Progenitor cell of endocrine pancreas (in vitro differentiated cells): ENCODE results near the gene ASTN1. TPM values are rescaled to one million over a fixed set of nuclear protein-coding genes. Genes with fewer than 3 reads are reported as not detected.

Experiments used
- DNase-seq: peaks from one replicate; pipeline ENCODE4 v3.0.0; 2021; ENCODE audit warnings: low spot score; ENCODE audit not compliant: unreplicated experiment
- H3K27ac Mint-ChIP-seq: 2 replicates; pipeline ENCODE4 v1.8.0; 2021; ENCODE audit warnings: mild to moderate bottlenecking, moderate library complexity, mixed read lengths
- H3K27me3 Mint-ChIP-seq: 2 replicates; pipeline ENCODE4 v1.8.0; 2021; ENCODE audit warnings: mixed read lengths
- H3K36me3 Mint-ChIP-seq: 2 replicates; pipeline ENCODE4 v1.8.0; 2022; ENCODE audit warnings: mixed read lengths; ENCODE audit not compliant: insufficient read depth
- H3K4me1 Mint-ChIP-seq: 2 replicates; pipeline ENCODE4 v1.8.0; 2021; ENCODE audit warnings: low read depth, mixed read lengths
- H3K4me3 Mint-ChIP-seq: 2 replicates; pipeline ENCODE4 v1.8.0; 2021; ENCODE audit warnings: low read depth, mild to moderate bottlenecking, moderate library complexity, mixed read lengths
- H3K9me3 Mint-ChIP-seq: 2 replicates; pipeline ENCODE4 v1.8.0; 2021; ENCODE audit warnings: low read depth, mixed read lengths
- total RNA-seq: library from RNA; stranded (reverse); gene quantifications from 2 replicates; pipeline ENCODE4 v1.2.1, GENCODE V29; 2021
- TF ChIP-seq, protein P1 (sequence below): fragments of 200-600 bp; sonication (generic); IDR thresholded peaks from one replicate; pipeline ENCODE4 v1.5.0; 2021; ENCODE audit warnings: antibody characterized with exemption, mild to moderate bottlenecking; ENCODE audit not compliant: unreplicated experiment

The ASTN1 gene
- total RNA-seq, 1 donor from 2014 or later: 0.72 TPM

DNA sequence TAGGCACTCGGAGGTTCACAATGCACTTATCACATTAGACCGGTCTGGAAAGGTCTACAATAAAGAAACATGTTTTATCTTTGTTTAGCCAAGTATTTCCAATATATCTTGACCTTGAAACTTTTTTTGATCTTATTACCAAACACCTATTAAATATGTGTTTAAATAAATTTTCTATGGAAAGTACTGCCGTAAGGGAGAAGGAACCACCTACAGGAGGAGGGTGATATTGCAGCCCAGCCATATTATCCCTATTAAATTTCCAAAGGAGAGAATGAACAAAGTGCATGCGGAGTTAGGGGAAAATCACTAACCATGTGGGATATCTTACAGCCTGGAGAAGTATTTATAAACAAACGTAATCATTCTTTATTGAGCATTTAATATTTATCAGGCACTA, 20.7 kb upstream of the ASTN1 start:
- Mint-ChIP-seq H3K27ac (no peak overlapping the region), H3K27me3 (peaks cover 53% of the 10 kb centered on the region), H3K9me3 (no peaks in the 10 kb centered on the region), H3K36me3 (no peaks in the 10 kb centered on the region), H3K4me3 (no peak overlapping the region), H3K4me1 (peaks cover 5% of the 10 kb centered on the region)
- no peak for DNase-seq
- TF ChIP-seq, protein P1, sequence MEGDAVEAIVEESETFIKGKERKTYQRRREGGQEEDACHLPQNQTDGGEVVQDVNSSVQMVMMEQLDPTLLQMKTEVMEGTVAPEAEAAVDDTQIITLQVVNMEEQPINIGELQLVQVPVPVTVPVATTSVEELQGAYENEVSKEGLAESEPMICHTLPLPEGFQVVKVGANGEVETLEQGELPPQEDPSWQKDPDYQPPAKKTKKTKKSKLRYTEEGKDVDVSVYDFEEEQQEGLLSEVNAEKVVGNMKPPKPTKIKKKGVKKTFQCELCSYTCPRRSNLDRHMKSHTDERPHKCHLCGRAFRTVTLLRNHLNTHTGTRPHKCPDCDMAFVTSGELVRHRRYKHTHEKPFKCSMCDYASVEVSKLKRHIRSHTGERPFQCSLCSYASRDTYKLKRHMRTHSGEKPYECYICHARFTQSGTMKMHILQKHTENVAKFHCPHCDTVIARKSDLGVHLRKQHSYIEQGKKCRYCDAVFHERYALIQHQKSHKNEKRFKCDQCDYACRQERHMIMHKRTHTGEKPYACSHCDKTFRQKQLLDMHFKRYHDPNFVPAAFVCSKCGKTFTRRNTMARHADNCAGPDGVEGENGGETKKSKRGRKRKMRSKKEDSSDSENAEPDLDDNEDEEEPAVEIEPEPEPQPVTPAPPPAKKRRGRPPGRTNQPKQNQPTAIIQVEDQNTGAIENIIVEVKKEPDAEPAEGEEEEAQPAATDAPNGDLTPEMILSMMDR: peak; percentile 57

DNA sequence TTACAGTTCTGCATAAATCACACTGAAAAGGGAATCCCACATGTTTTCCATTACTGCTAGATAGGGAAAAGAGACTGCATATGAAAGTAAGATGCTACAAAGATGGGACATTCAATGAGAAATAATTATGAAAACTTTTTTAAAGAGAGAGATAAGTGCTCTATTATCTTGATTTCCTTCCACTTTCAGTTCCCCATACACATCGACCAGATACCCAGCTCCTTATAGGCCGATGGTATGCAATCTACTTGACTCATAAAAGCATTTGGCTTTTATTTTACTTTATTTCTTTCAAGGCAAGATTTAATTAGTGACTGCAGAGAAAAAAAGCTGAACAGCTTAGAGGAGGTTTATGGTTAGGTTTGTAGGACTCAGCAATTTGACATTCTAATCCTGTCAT, 19.3 kb upstream of the ASTN1 start:
- Mint-ChIP-seq H3K36me3 (no peaks in the 10 kb centered on the region), H3K4me1 (peaks cover 5% of the 10 kb centered on the region), H3K9me3 (no peaks in the 10 kb centered on the region), H3K27me3 (peaks cover 61% of the 10 kb centered on the region), H3K4me3 (no peak overlapping the region), H3K27ac (no peak overlapping the region)
- TF ChIP-seq, protein P1: no peak
- DNase-seq: no peak

DNA sequence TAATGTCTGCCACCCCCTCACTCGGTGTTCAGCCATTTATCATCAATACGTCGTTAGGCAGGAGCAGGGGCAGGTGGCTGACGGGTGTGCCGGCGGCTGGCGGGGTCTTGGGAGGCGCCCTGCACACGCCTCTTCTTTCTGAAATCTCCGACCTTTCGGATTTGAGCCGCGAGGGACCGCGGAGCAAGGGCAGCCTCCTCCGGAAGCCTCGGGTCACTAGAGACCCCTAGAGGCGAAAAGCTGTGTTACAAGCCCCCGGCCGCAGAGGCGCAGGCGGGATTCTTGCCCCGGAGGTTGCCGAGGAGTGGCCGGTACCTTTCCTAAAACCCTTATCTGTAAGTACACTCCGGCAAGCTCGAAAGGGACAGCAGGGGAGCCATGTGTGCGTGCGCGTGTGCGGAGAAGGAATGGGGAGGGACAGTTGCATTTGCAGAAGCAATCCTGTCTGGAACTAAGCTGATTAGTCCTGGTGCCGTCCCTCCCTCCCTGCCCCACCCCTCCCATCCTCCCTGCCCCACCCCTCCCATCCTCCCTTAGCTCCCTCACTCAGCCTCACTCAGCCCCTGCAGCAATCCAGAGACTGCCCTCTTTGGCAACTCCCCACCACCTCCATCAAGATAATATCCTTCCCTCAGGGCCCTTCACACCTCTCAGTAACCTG, 17.2 kb upstream of the ASTN1 start:
- Mint-ChIP-seq H3K4me3 (peak overlapping the region; percentile 40), H3K27me3 (peaks cover 73% of the 10 kb centered on the region), H3K36me3 (no peaks in the 10 kb centered on the region), H3K4me1 (peaks cover 5% of the 10 kb centered on the region), H3K27ac (no peak overlapping the region), H3K9me3 (no peaks in the 10 kb centered on the region)
- peak; percentile 71 for DNase-seq
- TF ChIP-seq, protein P1: peak; percentile 92

DNA sequence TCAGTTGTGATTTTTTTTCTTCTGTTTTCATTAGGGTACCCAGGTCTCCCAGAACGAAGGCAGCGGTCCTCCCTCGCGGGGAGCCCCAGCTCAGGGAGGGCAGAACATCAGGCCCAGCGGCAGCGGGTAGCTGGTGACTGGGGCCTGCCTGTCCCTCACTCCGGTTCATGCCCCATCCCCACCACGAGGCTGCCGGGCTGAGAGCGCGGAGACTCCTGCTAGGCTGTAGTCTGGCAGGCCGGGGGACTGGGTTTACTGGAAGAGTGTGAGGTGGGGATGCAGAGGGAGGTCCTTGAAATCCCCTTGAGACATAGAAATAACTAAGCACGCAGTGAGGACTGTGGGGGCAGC, 16.7 kb upstream of the ASTN1 start:
- TF ChIP-seq, protein P1: no peak
- no peak overlapping the region for H3K27ac Mint-ChIP-seq
- H3K9me3 Mint-ChIP-seq: no peaks in the 10 kb centered on the region
- peaks cover 77% of the 10 kb centered on the region for H3K27me3 Mint-ChIP-seq
- no peak for DNase-seq
- H3K36me3 Mint-ChIP-seq: no peaks in the 10 kb centered on the region
- H3K4me3 Mint-ChIP-seq: peak overlapping the region; percentile 40
- peaks cover 5% of the 10 kb centered on the region for H3K4me1 Mint-ChIP-seq

DNA sequence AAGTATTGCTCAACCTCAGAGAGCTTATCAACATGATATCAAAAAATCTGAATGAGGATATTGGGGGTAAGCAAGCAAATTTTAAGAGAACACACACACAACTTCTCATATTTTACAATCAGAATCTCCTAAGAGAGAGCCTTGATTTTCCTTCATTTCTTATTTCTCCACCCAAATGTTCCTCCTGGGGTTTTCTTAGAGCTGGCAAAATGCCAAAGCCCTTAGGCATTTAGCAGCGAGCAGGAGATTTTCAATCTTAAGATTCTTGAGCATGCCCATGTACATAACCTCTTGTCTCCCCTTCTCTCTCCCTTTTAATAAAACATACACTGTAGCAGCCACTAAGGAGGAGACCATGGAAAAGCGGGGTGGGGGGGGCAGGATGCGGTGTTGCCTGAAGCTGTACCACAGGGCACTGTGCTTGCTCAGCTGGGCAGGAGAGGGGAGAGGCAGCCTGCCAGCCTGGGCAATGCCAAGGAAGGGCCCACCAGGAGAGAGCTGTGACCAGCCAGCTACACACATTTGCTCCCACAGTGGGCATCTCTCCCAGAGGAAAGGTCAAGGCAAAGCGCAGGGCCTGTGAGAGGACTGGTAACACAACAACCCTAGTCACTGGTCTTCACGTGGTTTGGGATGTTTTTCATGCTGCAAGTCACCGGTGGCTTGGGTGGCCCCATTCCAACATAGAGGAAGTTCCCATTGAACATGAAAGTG, 10.6 kb upstream of the ASTN1 start:
- Mint-ChIP-seq H3K4me3 (no peak overlapping the region), H3K27ac (no peak overlapping the region), H3K36me3 (no peaks in the 10 kb centered on the region), H3K9me3 (no peaks in the 10 kb centered on the region), H3K4me1 (peaks cover 6% of the 10 kb centered on the region), H3K27me3 (peaks cover 35% of the 10 kb centered on the region)
- TF ChIP-seq, protein P1: no peak
- DNase-seq: no peak
